ENCODE measurements around the gene TMEM237. TPM values are rescaled to one million over a fixed set of nuclear protein-coding genes. Genes with fewer than 3 reads are reported as not detected.

Gene TMEM237
- total RNA-seq (2014; rRNA removed; shearing (Covaris generic)) (23.4 and 26.8 TPM in 2 replicates), total RNA-seq (2022) (29.2 and 30.5 TPM in 2 replicates), Bru-seq, nascent RNA (percentile 78 among the genes with signal in this experiment), BruChase-seq, experiment 1, labeled RNA remaining after a 6-hour chase (percentile 70 among the genes with signal in this experiment), BruChase-seq, experiment 2, labeled RNA remaining after a 2-hour chase (percentile 70 among the genes with signal in this experiment)
- long read RNA-seq, transcript TMEM237-213 (12 exons, 1,824 nt), result major isoform, 28 of 34 reads
- long read RNA-seq, partial matches to known transcripts, result 0 of 34 reads
- long read RNA-seq, other reads (novel, unspliced or antisense), result 6 of 34 reads

- Histone ChIP-seq H4K20me1 (ENCODE audit: insufficient read depth, low read length) (no peaks in the 10 kb centered on the region), H3K36me3 (ENCODE audit: insufficient read depth, low read length) (peaks cover 9% of the 10 kb centered on the region), H3K9me3 (ENCODE audit: low read length) (no peaks in the 10 kb centered on the region), H3K79me2 (ENCODE audit: insufficient read depth, low read depth, low read length) (peaks cover 26% of the 10 kb centered on the region), H2AFZ (ENCODE audit: low read length) (peak within 1 kb of the TSS; percentile 85), H3K9me2 (ENCODE audit: insufficient read depth, low read length) (no peaks in the 10 kb centered on the region), H3K4me1 (ENCODE audit: insufficient read depth, low read length, poor library complexity, severe bottlenecking) (peaks cover 22% of the 10 kb centered on the region), H3K4me3 (ENCODE audit: low read depth, low read length, poor library complexity, severe bottlenecking) (peak within 1 kb of the TSS; percentile 97), H3K27ac (ENCODE audit: low read depth, low read length, poor library complexity, severe bottlenecking) (peak within 1 kb of the TSS; percentile 75), H3K4me2 (ENCODE audit: low read length) (peak within 1 kb of the TSS; percentile 72)
- ChIA-PET POLR2A (interaction anchor here (0.6 to 1.6 kb wide), 10 partner anchors 8 to 398 kb away, joined by 3 to 8 read pairs (median 3); partner anchors contain the start of gene ALS2), CTCF (ENCODE audit: unreplicated experiment) (interaction anchor here (0.6 kb wide), 1 partner anchor 1372 kb away, joined by 3 read pairs; no protein-coding TSS in a partner anchor)
- DNase-seq (ENCODE audit: low spot score), result peak; percentile 73
- TF ChIP-seq CTCF (conservative IDR thresholded peaks at IDR 0.05; ENCODE audit: low read length) (peak; percentile 61), EZH2phosphoT487 (IDR thresholded peaks at IDR 0.05; ENCODE audit: borderline replicate concordance, low read depth, low read length) (no peak)
- BruUV-seq (replicated peaks), result no TSS peak
- intact Hi-C loops (cut with micrococcal nuclease; ENCODE audit: unreplicated experiment), result loop anchor here (2.0 to 5.0 kb wide), 3 partner anchors 193 to 411 kb away; partner anchors contain the start of genes CASP8, STRADB and TRAK2
Observed at GRCh38 chr2:201643216-201643890, at the start of gene TMEM237. Gene TMEM237 (minus strand): TSS chr2:201643503. CDS start chr2:201643400, 103 bp downstream.

- no peak for DNase-seq (ENCODE audit: low spot score)
- ChIA-PET POLR2A (no interaction called here), CTCF (ENCODE audit: unreplicated experiment) (no interaction called here)
- no TSS peak for BruUV-seq (replicated peaks)
- no peak overlapping the region for H3K27ac ChIP-seq (ENCODE audit: low read depth, low read length, poor library complexity, severe bottlenecking)
- H4K20me1 ChIP-seq (ENCODE audit: insufficient read depth, low read length), result no peaks in the 10 kb centered on the region
- no peaks in the 10 kb centered on the region for H3K4me1 ChIP-seq (ENCODE audit: insufficient read depth, low read length, poor library complexity, severe bottlenecking)
- no peak overlapping the region for H3K4me2 ChIP-seq (ENCODE audit: low read length)
- H3K4me3 ChIP-seq (ENCODE audit: low read depth, low read length, poor library complexity, severe bottlenecking), result no peak overlapping the region
- no peaks in the 10 kb centered on the region for H3K9me2 ChIP-seq (ENCODE audit: insufficient read depth, low read length)
- intact Hi-C loops (cut with micrococcal nuclease; ENCODE audit: unreplicated experiment), result no loop called here
- TF ChIP-seq EZH2phosphoT487 (IDR thresholded peaks at IDR 0.05; ENCODE audit: borderline replicate concordance, low read depth, low read length), result no peak
- no peak for TF ChIP-seq CTCF (conservative IDR thresholded peaks at IDR 0.05; ENCODE audit: low read length)
- no peaks in the 10 kb centered on the region for H3K79me2 ChIP-seq (ENCODE audit: insufficient read depth, low read depth, low read length)
- H3K36me3 ChIP-seq (ENCODE audit: insufficient read depth, low read length), result no peaks in the 10 kb centered on the region
- no peak overlapping the region for H2AFZ ChIP-seq (ENCODE audit: low read length)
- H3K9me3 ChIP-seq (ENCODE audit: low read length), result no peaks in the 10 kb centered on the region
Observed at GRCh38 chr2:201685156-201685555, 41.9 kb upstream of the TMEM237 start.
